Keratinocyte (primary cell): ENCODE measurements around the gene ZRANB1. TPM values are rescaled to one million over a fixed set of nuclear protein-coding genes. Genes with fewer than 3 reads are reported as not detected.

Source experiments
- DNase-seq: peaks from one replicate; pipeline ENCODE4 v3.0.0-alpha.2; 2011; ENCODE audit warnings: low read depth, missing footprints, low spot score
- FAIRE-seq: peaks from 2 replicates; lab custom pipeline; 2011; peaks lifted over from hg19 to GRCh38; lab: Jason Lieb, UNC
- H2AFZ ChIP-seq: 2 replicates; pipeline ENCODE4 v1.6.0; 2012; ENCODE audit warnings: low read length, control low read depth, inconsistent platforms; ENCODE audit not compliant: control insufficient read depth
- H3K27ac ChIP-seq: 2 replicates; pipeline ENCODE4 v1.5.1; 2011; ENCODE audit warnings: low read length; ENCODE audit not compliant: control insufficient read depth, insufficient read depth
- H3K27me3 ChIP-seq: 3 replicates; pipeline ENCODE4 v1.6.0; 2011; ENCODE audit warnings: low read length; ENCODE audit not compliant: control insufficient read depth, insufficient read depth; ENCODE audit errors: extremely low read depth
- H3K36me3 ChIP-seq, 2 experiments: 2 replicates in 1 of 2; 3 replicates in 1 of 2; pipeline ENCODE4 v1.5.1; 2011; ENCODE audit warnings: low read length in 2 of 2, mild to moderate bottlenecking in 1 of 2; ENCODE audit not compliant: control insufficient read depth in 2 of 2, insufficient read depth in 2 of 2; ENCODE audit errors: extremely low read depth in 1 of 2
- H3K4me1 ChIP-seq: 3 replicates; pipeline ENCODE4 v1.5.1; 2011; ENCODE audit warnings: low read length; ENCODE audit not compliant: control insufficient read depth, insufficient read depth; ENCODE audit errors: extremely low read depth
- H3K4me2 ChIP-seq: 3 replicates; pipeline ENCODE4 v1.6.0; 2011; ENCODE audit warnings: low read depth, low read length; ENCODE audit not compliant: control insufficient read depth, insufficient read depth; ENCODE audit errors: extremely low read depth
- H3K4me3 ChIP-seq, 3 experiments: fragments of 200-600 bp in 1 of 3; sonication (generic) in 1 of 3; 2 replicates in 2 of 3; 3 replicates in 1 of 3; pipeline ENCODE4 v1.5.1; 2011 to 2016; ENCODE audit warnings: low read length in 3 of 3, mild to moderate bottlenecking in 3 of 3, control low read depth in 2 of 3, inconsistent platforms in 1 of 3, low read depth in 1 of 3, mixed read lengths in 1 of 3, mixed run types in 1 of 3, moderate library complexity in 1 of 3; ENCODE audit not compliant: control insufficient read depth in 2 of 3, insufficient read depth in 2 of 3; ENCODE audit errors: extremely low read depth in 1 of 3
- H3K79me2 ChIP-seq: 2 replicates; pipeline ENCODE4 v1.6.0; 2012; ENCODE audit warnings: low read length; ENCODE audit not compliant: control insufficient read depth, insufficient read depth
- H3K9ac ChIP-seq: 3 replicates; pipeline ENCODE4 v1.6.0; 2011; ENCODE audit warnings: low read length; ENCODE audit not compliant: control insufficient read depth, insufficient read depth; ENCODE audit errors: extremely low read depth
- H3K9me1 ChIP-seq: 3 replicates; pipeline ENCODE4 v1.6.0; 2011; ENCODE audit warnings: low read length; ENCODE audit not compliant: control insufficient read depth, insufficient read depth; ENCODE audit errors: extremely low read depth
- H3K9me3 ChIP-seq: 2 replicates; pipeline ENCODE4 v1.5.1; 2012; ENCODE audit warnings: low read depth, low read length; ENCODE audit not compliant: control insufficient read depth
- H4K20me1 ChIP-seq: 3 replicates; pipeline ENCODE4 v1.6.0; 2011; ENCODE audit warnings: low read length; ENCODE audit not compliant: control insufficient read depth, insufficient read depth; ENCODE audit errors: extremely low read depth
- EZH2 ChIP-seq: IDR thresholded peaks from one replicate; pipeline ENCODE4 v1.6.1; 2012; ENCODE audit warnings: inconsistent platforms, mild to moderate bottlenecking, low read length, moderate library complexity
- dilution Hi-C: fragments of 300-500 bp; cut with MboI; formaldehyde crosslinking; loops from one replicate; pipeline ENCODE4 v1.7.0; 2020; ENCODE audit warnings: low sequenced_read_pairs; ENCODE audit not compliant: extremely low pct_ligation_motif_present
- polyA plus RNA-seq, 5 experiments: library from polyadenylated mRNA; depleted of rRNA in 3 of 5; stranded (reverse) in 3 of 5; stranded (forward) in 1 of 5; unstranded in 1 of 5; fragments of >200 nt; gene quantifications; 1 replicate in 1 of 5; 2 replicates in 3 of 5; 3 replicates in 1 of 5; pipeline versions ENCODE4 v1.2.1 to v1.2.3, GENCODE V29; 2011 to 2012; ENCODE audit warnings: missing spikeins in 2 of 5, low read depth in 1 of 5, low replicate concordance in 1 of 5
- TF ChIP-seq, protein P1 (sequence below), 3 experiments: IDR thresholded peaks in 1 of 3; conservative IDR thresholded peaks in 1 of 3; optimal IDR thresholded peaks in 1 of 3; 2 replicates in 2 of 3; 3 replicates in 1 of 3; pipeline versions ENCODE3 to v1.5.1; 2011; ENCODE audit warnings: low read length in 3 of 3, mild to moderate bottlenecking in 3 of 3, moderate library complexity in 2 of 3, control low read depth in 1 of 3, inconsistent platforms in 1 of 3; ENCODE audit not compliant: insufficient read depth in 2 of 3; ENCODE audit errors: extremely low read depth in 1 of 3

ZRANB1 gene
- polyA plus RNA-seq, 1 donor (not counting 4 experiments of a cell fraction or from before 2014, with no cell fraction given), result 9.3 TPM

DNA sequence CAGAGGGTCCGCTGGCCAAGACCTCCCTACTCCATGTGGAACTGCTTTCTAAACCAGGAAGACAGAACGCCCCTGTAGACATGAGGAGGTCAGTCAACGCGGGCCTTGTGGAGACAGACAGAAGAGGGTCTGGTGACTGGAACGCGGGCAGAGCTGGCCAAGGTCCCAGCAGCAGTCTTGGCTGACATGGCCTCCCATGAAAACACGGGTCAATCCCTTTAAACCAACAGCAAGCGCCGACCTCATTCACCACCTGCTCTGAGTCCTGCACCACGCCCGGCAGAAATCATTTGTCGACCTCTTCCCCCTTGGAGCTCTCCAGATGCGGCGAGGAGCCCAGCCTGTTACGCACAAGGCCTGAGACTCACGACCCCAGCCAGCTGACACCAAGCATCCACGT is 78.5 kb downstream of the ZRANB1 start:
- FAIRE-seq (no peak), DNase-seq (no peak)
- TF ChIP-seq EZH2, result no peak
- TF ChIP-seq, protein P1, sequence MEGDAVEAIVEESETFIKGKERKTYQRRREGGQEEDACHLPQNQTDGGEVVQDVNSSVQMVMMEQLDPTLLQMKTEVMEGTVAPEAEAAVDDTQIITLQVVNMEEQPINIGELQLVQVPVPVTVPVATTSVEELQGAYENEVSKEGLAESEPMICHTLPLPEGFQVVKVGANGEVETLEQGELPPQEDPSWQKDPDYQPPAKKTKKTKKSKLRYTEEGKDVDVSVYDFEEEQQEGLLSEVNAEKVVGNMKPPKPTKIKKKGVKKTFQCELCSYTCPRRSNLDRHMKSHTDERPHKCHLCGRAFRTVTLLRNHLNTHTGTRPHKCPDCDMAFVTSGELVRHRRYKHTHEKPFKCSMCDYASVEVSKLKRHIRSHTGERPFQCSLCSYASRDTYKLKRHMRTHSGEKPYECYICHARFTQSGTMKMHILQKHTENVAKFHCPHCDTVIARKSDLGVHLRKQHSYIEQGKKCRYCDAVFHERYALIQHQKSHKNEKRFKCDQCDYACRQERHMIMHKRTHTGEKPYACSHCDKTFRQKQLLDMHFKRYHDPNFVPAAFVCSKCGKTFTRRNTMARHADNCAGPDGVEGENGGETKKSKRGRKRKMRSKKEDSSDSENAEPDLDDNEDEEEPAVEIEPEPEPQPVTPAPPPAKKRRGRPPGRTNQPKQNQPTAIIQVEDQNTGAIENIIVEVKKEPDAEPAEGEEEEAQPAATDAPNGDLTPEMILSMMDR (optimal IDR thresholded peaks at IDR 0.05 in 1 of 3, IDR thresholded peaks at IDR 0.05 in 1 of 3, conservative IDR thresholded peaks at IDR 0.05 in 1 of 3; ENCODE audit: extremely low read depth in 1 of 3, insufficient read depth in 2 of 3, low read length in 3 of 3), result no peak
- H3K9me3 ChIP-seq, result no peaks in the 10 kb centered on the region
- dilution Hi-C loops, result no loop called here
- peaks cover 20 to 21% of the 10 kb centered on the region in 2 experiments for H3K36me3 ChIP-seq
- peaks cover 94% of the 10 kb centered on the region for H3K79me2 ChIP-seq
- no peak overlapping the region for H3K27ac ChIP-seq
- no peak overlapping the region for H3K4me3 ChIP-seq
- no peak overlapping the region for H3K4me2 ChIP-seq
- no peak overlapping the region for H3K9ac ChIP-seq
- peaks cover 19% of the 10 kb centered on the region for H4K20me1 ChIP-seq
- H3K4me1 ChIP-seq, result no peaks in the 10 kb centered on the region
- no peaks in the 10 kb centered on the region for H3K9me1 ChIP-seq
- no peak overlapping the region for H2AFZ ChIP-seq
- no peaks in the 10 kb centered on the region for H3K27me3 ChIP-seq

DNA sequence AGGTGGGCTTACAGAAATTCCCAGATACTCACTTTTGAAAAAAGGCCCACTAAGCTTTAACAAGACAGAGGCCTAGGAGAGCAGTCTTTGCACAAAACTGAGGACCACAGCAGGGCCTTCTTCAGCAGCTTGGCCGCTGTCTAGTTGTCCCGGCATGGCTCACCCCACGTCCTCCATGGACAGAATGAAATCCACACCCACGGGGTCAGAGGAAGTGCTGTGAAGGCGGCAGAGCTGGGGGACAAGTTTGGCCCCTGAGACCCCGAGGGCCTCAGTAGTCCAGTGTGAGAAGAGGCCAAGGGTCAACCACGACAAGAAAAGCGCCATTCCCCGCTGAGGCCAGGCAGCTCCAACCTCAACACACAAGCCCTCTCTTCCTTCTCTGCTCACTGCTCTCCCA is 78.9 kb downstream of the ZRANB1 start:
- TF ChIP-seq EZH2, result no peak
- TF ChIP-seq, protein P1 (optimal IDR thresholded peaks at IDR 0.05 in 1 of 3, IDR thresholded peaks at IDR 0.05 in 1 of 3, conservative IDR thresholded peaks at IDR 0.05 in 1 of 3; ENCODE audit: extremely low read depth in 1 of 3, insufficient read depth in 2 of 3, low read length in 3 of 3), result no peak
- Histone ChIP-seq H3K9ac (no peak overlapping the region), H3K4me3 (no peak overlapping the region), H4K20me1 (peaks cover 17% of the 10 kb centered on the region), H3K36me3 (peaks cover 20 to 26% of the 10 kb centered on the region in 2 experiments), H3K79me2 (peaks cover 95% of the 10 kb centered on the region), H3K27ac (no peak overlapping the region), H3K9me1 (no peaks in the 10 kb centered on the region), H3K4me2 (no peak overlapping the region), H3K4me1 (no peaks in the 10 kb centered on the region), H2AFZ (no peak overlapping the region), H3K9me3 (no peaks in the 10 kb centered on the region), H3K27me3 (no peaks in the 10 kb centered on the region)
- DNase-seq, result no peak
- no peak for FAIRE-seq
- dilution Hi-C loops, result no loop called here
